CD4-positive, alpha-beta T cell treated with Interleukin-2 at 100 ng/mL for 4 hours (primary cell): ENCODE measurements around the gene CASK.

Experiments used
- DNase-seq: peaks from one replicate; pipeline ENCODE4 v3.0.0-alpha.2; 2020; ENCODE audit warnings: low spot score

The CASK gene

DNA sequence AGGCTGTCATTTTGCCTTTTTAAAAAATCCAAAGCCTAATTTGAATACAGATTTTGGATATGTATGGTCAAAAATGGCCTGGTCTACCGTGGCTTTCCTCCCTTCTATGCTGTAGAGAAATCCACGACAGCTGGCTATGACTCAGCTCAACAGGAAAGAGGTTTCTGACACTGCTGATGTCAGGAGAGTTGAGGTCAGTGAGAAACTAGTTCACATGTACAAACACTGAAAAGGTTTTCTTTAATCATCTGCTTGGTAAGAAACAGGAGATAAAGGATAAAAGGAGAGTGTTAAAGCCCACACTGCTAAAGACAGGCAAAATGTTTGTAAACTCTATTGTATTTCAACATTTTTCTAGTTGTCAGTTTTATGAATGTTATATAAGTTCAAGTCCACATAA, 362.3 kb downstream of the CASK start:
- peak; percentile 58 for DNase-seq

DNA sequence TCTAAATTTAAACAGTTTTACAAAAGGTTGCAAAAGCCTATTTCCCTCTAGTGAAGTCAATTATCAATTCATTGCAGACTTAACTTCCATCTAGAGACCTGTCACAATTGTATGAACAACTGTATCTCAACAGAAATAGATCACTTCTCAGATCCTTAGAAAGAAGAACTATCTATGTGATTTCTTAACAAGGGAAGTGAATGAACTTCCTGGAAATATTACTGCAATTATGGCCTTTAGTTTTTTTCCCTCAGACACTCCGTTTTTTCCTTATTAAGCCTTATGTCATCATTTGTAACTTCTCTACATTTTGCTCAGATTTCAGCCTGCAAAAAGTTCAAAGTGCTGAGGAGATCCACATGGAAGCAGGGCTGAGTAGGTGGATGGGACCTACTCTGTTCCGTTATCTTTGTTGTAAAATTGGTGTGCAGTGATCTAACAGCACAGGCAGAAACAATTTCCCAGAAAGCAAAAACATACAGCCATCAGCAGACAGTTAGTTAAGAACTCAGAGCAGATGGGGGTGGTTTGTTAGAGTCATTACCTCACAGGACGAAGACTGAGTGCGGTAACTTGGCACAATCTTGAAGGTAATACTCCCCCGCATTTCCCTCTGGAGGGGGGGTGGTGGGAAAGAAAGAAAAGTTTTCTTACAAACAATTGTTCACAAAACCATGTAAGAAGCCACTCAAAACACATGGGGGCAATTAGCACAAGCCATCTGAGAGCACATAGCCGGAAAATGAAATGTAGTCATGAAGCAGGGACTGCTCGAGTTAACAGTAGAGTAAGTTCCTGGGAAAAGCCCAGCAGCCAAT, 363.9 kb downstream of the CASK start:
- DNase-seq, result peak; percentile 43

DNA sequence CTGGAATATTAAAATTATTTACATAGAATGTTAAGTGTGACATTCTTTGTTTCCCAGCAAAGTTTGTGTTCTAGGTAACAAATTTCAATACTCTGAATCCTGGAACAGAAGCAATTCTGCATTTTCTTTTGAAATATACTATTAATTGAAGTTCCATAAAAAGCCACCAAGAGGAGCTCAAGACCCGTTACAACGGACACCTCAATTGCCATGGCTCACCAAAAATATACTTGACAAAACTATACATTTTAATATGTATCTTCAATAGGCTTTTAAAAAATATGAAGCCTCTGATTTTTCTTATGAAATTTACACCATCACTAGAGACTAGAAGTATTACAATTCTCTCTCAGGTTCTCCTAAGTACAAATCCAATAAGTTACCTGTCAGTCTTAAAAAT, 364.8 kb downstream of the CASK start:
- DNase-seq, result peak; percentile 42

DNA sequence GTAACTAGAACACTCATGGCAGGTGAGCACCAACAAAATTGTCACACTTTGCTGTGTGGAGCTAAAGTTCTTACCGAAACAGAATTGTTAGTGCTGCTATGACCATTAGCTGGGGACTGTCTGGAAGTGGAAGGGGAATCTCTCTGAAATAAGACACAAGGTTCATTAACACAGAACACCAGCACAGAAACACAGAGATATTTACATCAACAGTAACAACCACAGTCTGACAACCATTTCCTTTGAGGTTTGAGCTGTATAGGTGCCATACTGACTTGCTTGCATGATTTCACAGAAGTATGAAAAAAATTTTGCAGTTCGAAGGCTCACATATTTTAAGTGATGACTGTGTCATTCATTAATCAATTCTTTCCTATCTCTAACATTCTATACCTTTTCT, 366.4 kb downstream of the CASK start:
- peak; percentile 52 for DNase-seq

DNA sequence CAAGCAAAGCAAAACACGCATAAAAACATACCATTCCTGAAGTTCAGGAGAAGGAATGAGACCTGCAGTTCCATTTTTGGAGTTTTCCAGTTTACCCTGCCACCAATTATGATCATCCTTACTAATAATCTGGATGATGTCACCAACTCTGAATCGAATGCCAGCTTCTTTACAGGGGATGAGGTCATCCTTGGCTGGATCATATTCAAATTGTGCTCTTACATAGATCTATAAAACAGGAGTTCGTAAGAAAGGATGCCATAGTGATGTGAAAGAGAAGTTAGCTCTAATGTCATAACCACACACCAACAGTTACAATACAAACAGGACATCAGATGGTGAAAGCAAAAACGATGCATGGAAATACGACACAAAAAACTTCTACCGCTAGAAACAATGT, 369.7 kb downstream of the CASK start:
- DNase-seq, result no peak

DNA sequence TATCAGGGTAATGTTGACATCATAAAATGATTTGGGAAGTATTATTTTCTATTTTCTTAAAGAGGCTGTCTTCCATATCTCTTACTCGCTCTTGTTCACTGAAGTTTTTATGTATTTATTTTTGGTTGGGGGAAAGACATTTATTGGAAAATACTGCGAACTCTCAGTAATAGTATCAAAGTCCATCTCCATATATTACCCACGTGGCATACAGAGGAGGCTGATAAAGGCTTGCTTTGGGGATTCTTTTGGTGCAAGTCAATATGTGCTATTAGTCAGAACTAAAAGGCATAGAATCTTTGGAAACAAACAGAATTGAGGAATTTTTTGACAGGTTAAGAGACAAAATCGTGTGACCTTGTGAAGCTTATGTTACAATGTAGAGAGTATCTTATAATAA, 374.9 kb downstream of the CASK start:
- DNase-seq, result no peak

DNA sequence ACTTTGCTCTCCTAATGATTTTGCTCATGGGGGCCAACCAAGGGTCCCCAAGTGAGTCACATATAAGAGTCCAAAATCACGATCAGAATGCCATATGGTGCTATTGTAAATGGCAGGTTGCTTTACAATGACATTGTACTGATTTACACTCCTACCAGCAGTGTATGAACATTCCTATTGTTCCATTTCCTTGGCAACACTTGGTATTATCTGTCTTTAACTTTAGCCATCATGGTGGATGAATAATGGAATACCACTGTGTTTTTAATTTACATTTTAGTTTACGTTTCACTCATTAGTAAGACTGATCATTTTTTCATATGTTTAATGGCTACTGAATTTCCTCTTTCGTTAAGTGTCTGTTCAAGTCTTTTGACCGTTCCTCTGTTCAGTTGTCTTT, 379.7 kb downstream of the CASK start:
- DNase-seq, result no peak

DNA sequence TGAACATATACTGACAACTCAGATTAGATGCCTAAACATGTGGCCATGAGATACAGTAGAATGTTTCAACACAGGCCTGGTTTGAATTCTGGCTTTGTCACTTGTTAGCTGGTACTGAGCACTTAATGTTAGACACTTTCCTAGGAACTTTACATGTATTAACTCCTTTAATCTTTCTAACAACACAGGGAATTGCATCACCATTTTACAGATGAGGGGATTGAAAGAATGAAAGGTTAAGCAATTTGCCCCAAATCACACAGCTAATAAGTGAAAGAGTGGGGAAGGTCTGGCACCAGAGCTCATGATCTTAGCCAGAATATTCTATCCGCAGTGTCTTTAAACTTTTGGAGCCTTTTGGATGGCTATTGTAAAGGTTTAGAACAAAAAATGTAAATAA, 380.3 kb downstream of the CASK start:
- DNase-seq, result no peak

DNA sequence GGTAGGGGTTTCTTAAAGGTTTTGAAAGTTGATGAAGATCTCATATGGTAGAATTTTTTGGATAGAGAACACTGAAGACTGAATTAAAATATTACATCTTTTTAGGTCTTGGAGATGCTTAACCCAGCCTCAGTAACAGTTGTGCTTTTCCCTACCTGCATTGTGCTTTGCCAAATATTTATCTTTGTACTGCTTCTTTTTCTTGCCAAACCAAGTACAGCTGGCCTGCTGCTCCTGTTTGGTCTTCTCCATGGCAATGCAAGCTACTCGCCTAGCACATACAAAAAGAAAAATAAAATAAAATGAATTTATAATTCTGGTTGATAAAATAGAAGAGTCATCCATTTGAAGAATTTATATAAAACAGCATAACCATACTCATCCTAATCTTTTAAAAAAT, 380.8 kb downstream of the CASK start:
- DNase-seq, result no peak

DNA sequence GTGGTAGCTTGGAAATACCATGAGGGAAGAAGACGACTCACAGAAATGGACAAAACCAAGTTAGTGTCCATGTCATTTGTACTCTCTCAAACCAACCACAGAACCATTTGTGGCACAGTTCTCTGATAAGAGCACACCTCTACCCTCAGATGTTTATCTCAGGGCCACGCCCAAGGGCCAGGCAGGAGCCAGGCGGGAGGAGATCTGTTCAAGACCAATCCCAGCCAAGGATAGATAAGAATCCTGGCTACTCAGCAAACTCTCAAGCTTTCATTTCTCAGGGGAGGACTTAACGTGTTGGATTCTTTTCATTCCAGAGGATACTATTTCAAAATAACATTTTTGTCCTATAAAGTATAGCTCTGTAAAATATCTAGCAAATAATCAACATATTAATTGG, 381.2 kb downstream of the CASK start:
- no peak for DNase-seq

DNA sequence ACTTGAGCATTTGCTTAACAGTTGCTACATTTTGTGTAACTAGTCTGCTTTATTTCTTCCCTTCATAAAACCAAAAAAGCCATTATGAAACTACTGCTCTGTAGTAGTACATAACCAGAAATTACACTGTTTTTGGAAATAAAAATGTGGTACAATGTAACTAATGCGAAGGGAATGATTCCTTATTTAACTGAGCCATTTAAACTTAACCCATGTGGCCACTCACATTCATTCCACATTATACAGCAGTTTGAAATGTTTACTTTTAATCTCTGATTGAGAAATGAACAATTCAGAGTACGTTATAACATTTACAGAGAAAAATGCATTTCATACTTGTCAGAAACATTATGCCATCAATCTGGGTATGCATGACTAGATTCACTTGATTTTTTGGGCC, 382.0 kb downstream of the CASK start:
- DNase-seq, result no peak

DNA sequence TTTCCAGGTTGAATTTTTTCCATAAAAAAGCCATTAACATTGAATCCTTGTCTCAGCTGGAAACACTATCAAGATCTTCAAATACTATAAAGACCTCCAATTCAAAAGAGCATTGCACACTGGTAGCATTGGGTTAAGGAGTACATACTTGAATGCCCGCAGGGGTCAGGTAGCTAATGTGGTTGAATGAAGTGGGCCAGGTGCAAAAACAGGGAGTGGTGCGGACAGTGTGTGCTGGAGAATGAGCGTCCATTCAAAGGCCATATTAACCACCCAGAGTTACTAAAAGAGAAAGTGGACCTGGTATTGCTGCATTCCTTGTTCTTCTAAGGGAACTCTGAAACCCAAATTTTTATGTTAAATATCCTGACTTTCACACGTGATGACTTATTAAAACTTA, 384.6 kb downstream of the CASK start:
- DNase-seq, result no peak

DNA sequence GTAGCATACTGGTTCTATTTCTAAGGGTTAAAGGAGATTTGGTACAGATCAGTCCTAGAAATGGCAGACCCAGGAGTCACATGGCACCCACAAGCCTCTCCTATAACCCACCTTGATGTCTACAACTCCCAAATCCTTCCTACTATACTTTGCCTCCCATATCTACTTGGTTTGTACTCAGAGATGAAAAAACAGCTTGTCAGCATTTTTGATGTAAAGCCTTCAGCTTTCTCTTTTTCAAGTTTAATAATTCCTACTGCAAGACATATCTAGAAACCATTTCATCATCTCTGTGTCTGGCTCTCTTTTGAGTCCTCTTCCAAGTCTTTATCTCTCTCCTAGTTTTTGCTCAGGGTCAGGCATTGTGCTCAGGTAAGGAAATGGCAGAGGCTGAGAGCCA, 393.3 kb downstream of the CASK start:
- DNase-seq, result no peak

DNA sequence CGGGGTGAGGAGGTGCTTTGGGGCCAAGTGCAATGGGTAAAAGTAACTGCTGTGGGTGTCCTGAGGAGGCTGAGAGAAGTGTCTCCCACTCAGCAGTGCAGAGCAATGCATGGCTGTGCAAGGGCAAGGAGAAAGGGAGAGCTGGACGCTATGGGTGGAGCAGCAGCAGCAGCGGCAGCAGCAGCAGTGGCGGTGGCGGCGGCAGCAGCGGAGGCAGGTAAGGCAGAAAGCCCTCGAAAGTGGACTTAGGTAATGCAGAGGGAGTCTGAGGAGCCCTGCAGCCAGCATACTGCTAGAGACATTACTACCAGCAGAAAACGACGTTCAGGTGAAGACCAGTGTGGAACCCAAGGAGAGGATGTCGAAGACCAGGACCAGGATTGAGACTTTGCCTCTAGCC, 394.1 kb downstream of the CASK start:
- no peak for DNase-seq

DNA sequence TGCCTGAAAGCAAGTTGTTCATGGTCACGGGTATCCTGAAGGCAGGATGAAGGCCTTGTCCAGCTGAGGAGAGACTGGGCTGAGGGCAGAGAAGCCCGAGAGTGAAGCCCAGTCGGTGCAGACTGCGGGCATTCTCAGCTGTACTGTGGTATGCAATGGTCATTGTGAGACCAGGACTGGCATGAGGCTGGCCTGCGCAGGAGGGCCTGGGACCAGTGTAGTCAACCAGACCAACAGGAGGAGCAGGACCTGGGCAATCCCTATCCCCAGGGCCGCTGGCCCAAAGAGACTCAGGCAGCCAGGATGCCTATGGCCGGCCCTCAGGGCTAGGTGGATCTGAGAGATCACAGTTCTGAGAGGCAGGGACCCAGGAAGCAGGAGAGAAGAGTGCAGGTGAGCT, 394.6 kb downstream of the CASK start:
- DNase-seq, result no peak

DNA sequence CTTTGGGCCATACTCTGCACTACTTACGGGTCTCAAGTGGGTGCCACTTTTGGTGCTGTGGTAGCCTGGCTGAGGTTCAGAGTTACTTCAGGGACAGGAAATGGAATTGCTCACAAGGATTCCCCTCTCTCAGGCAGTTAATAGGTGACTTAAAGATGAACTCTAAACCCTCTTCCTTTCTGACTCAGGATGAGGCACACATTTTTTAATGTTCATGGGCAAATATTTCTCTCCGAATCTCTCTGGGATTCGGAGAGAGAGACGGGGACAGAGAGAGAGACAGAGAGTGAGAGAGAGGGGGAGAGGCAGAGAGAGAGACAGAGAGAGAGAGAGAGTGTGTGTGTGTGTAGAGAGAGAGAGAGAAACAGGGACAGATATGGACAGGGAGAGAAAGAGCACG, 396.4 kb downstream of the CASK start:
- no peak for DNase-seq

DNA sequence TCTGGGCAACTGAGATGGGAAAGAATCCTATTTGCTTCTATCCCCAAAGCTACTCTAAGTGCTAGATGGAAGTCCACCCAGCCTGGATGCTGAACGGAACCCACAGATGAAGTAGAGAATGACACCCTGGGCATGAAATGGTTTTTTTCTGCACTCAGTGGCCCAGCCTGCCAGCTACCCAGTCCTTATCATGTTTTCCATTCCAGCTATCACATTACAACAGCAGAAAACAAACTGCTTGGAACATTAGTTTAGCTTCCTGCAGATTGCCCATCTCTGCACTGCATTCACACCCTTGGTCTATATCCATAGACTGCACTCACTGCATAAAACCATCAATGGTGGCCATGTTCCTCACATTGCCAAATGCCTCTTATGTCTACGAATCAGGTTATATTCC, 397.1 kb downstream of the CASK start:
- DNase-seq, result no peak

DNA sequence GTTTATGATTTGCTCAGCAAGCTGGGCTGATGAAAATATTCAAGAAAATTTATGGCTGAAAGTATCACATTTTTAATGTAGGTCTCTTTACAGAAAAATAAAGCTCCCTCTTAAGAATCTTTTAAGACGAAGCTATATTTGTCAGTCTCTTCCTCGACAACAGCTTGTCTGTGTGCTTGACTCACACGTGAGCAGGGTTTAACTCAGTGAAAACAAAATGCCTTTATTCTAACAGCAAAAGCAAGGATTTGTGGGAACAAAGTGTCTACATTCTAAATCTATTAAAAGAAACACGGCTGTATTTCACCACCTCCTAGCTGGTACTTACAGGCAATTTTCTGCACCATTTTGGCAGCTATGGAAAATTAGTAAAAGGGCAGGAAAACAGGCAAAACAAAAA, 400.7 kb downstream of the CASK start:
- no peak for DNase-seq

DNA sequence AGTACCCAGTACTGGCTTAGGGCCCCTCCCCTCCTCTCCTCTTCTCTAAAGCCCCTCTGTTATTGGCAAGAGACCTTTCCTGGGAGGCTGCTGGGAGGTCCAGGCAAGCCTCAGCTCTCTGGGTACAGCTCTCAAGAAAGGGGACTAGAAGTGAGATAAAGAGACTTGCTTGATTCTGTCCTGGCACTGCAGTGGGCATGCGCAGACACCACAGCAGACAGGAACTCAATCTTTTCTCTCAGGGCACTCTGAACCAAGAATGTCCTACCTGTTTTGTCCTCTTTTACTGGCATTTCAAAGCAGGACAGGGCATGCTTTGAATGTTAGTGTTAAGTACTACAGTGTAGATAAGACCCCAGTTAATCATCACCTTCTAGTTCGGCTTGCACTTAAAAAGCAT, 401.3 kb downstream of the CASK start:
- no peak for DNase-seq

DNA sequence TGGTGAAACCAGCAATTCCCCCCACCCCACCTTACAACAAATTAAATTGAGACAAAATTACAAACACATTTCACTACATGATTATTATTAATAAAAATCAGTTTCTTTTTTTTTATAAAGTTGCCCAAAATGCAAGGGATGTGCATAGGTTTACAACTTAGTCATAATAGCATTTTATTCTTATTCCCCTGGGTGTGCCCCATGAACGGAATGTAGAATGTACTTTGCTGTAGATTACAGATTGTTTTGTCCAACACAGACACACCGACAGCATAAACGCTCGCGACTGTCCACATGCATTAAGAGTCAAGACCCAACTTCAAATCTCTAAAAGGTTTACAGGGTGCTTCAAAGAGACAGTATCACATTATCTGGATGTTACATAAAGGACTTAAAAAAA, 403.9 kb downstream of the CASK start:
- DNase-seq, result no peak

DNA sequence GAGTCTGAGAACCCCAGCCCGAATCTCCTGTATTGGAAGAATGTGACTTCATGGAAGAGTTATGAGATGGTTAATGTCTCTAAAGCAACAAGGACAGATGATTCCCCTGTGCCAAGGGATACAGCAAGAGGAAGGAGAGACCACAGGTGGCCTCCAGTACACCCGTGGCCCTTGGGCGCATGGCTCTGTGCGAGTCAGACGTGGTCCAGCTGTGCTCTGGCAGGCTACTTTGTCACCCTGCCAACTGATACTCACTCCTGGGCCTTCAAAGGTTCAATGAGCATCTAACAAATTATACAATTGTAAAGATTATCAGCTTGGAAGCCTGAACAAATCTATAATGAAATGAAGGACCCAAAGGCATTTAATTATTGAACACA, 404.5 kb downstream of the CASK start:
- no peak for DNase-seq

DNA sequence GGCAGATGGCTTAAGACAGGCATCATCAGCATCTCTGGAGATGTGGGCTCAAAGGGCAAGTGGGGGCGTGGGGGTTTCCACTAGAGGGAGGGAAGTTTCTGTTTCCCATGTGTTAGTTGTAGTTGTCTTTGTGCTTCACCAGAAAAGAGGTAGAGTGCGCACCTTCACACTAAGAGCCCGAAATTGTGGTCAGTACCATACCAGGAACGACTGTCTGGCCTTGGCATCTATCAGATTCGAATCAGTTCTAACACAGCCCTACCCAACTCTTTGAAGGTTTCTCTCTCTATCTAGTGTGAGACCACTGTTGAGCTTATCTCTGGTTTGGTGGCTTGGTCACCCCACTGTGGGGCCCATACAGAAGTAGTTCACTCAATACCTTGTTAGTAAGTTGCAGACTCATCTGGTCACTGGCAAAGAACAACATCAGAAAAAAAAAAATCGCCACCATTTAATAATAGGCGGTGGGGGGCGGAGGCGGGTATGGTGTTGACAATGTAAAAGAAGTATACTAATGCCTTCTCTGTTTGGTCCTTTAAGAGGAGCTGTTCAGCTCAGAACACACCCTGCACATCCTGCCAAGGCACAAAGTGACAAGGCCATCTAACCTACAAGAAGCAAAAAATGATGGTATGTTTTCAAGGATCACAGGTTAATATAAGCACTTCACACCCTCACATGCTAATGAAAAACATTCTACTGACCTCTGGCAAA, 405.1 kb downstream of the CASK start:
- DNase-seq, result peak; percentile 3

DNA sequence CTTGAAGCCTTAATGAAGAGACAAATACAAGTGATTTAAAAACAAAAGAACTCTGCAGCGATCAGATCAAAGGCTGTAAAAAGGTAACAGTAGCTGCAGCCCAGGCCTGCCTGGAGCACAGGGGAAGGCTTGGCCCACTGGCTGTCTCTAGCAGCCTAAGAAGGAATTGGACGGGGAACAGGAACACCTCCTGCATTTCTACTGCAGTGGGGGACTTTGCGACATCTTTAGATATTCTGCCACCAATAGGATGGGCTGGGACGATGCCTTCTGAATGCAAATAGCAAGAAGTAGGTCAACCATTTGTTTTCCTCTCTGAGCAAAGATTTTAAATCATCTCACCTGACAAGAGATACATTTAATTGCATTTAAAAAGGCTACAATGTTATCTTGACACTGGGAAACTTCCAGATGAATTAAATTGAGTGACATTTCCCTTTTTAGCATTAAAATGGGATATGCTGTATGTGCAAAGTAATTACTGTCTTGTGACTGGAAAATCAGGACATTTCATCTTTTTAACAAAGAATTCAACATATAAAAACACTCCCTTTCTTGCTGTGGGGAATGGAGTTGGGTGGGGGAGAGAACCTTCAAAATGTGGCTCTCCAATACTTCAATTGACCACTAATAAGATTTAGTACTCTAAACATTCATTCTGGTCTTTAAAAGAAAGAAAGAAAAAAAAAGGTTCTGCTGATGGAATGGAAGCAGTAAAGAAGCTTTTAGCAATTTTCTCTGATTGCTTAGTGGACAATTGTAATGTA, 406.2 kb downstream of the CASK start:
- no peak for DNase-seq
